Jurkat, Clone E6-1 (cell line): ENCODE results near the gene DYNLT5. TPM values are rescaled to one million over a fixed set of nuclear protein-coding genes. Genes with fewer than 3 reads are reported as not detected.
A peak's percentile ranks its signal among the peaks of the same experiment; 100 is the strongest.
"Not testable (repeated sequence)": the region's sequence is repeated elsewhere in the genome, so short reads cannot be mapped to it uniquely, and the experiment has no call there.

Experiments used
- DNase-seq: peaks from one replicate; pipeline ENCODE4 v3.0.0-alpha.2; 2011; ENCODE audit warnings: low read depth, low spot score
- H3K4me3 ChIP-seq: 2 replicates; pipeline ENCODE4 v1.5.1; 2011; ENCODE audit warnings: mild to moderate bottlenecking, low read length, control low read depth, moderate library complexity
- polyA plus RNA-seq: library from polyadenylated mRNA; unstranded; fragments of >200 nt; gene quantifications from one replicate; pipeline ENCODE4 v1.2.1, GENCODE V29; 2012; ENCODE audit warnings: missing spikeins; ENCODE audit not compliant: insufficient read length, insufficient read depth

DYNLT5 gene, protein sequence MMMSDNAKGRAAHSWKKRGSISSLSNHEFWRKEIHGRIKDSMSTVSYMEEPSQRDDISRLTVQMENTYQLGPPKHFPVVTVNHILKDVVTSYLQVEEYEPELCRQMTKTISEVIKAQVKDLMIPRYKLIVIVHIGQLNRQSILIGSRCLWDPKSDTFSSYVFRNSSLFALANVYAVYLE
- not detected for polyA plus RNA-seq

DNA sequence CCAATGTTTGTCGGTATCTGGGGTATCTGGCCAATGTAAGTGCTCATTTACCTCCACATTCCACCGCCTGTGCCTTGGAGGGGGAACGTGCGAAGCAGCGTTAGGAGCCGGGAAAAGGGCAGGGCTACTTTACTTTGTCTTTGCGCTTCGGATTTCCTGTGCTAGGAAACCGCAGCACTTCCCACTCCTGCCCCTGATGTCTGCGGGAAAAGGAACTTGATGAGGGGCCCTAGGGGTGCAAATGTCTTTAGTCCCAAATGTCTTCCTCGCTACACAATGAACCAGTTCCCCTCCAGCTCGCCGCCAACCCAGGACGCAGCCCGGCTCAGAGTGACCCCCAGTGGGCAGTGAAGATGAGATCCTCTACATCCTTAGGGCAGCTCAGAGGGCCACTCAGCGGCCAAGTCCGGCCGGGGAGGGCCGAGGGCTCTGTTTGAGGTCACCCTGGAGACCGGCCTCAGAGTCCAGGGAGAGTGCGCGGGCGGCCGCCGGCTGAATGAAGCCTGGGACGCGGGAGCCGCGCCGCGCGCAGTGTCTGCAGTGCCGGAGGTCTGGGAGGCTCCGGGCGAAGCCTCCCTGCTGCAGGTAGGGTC, at the start of gene DYNLT5:
TSS of gene DYNLT5 (plus strand) at position 460 of the 593 bp plus-strand sequence. CDS start 2,200 bp downstream, outside the sequence.
- no peak within 1 kb of the TSS for H3K4me3 ChIP-seq

DNA sequence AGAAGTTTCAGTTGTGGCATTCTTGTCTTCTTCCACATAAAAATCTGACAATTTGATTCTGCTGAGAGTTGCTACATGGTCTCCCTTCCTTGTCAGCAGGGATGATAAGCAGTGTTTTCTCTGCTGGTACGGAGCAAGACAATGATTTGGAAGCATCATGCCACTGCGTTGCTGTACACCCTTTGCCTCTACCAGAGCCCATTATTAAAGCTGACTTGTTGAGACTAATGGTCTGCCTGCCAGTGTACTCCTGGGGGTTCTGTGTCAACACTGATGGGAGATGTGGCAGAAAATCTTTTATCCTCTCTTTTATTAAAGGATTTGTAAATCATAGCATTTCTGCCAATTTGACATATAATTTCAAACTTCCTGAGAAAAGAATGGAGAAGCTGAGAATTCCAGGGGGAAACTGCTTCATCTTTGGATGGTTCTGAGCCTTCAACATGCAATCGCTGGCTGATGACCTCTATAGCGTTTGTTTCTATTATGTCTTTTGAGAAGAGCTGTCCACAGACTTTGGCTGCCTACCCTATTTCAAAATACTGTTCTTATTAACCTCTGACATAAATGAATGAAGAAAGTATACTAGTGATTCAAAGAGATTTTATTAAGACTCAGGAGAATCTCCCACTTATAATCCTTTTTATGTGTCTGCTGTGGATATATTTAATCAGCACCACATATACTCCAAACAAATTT, 47.9 kb upstream of the DYNLT5 start:
- no peak for DNase-seq
- H3K4me3 ChIP-seq: no peak overlapping the region

More for the DNA sequence above, at the start of gene DYNLT5:
- DNase-seq: no peak

DNA sequence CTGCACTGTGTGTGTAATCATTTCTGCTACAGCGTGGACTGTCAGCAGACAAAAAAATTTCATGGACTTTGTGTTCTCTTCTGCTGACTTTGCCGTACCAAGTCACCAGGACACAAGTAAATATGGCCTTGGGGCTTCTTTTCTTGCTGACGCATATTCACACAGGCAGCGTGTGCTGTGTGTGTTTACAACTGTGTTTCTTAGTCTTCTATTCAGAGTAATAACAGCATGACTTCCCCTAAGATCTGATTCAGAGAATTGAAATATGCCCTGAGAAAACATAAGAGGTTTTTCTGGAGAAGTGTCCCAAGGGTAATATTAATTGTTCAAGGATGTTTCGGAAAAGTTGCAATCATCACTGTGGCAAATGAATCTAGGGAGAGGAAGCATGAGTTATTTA, 47.1 kb upstream of the DYNLT5 start:
- H3K4me3 ChIP-seq: no peak overlapping the region
- DNase-seq: no peak

DNA sequence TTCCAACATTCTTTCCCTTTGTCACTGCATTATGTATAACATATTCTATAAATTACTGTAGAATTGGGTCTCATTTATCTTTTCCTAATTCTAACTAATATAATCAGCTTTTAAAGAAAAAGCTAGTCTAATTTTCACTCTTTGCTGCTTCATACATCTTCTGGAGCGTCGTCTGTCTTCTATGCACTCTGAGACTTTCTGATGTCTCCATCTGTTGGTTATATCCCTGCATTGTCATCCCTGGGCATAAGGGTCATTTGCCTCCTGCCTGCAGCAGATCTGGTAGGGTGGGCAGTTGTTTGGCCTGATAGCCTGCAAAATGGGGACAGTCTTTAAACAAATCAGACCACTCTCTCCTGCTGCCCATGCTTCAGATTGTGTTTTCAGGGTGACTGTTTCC, 40.8 kb upstream of the DYNLT5 start:
- no peak for DNase-seq
- H3K4me3 ChIP-seq: no peak overlapping the region

DNA sequence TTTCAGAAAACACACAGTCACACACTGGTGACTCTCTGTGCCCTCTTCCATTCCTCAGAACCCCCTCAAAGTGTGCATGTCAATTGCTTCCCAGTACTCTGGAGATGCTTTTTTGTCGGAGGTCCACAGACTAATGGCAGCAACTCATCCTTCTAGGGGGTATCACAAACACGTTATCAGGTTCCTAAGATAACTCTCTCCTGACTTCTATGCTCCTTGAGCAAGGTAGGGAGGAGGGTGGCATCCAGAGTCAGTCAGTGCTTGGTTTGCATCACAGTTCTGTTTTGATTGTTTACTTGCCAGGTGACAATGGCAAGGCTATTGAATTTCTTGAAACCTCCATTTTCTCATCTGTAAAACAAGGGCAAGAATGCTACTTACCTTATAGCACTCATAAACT, 39.4 kb upstream of the DYNLT5 start:
- H3K4me3 ChIP-seq: no peak overlapping the region
- DNase-seq: no peak

DNA sequence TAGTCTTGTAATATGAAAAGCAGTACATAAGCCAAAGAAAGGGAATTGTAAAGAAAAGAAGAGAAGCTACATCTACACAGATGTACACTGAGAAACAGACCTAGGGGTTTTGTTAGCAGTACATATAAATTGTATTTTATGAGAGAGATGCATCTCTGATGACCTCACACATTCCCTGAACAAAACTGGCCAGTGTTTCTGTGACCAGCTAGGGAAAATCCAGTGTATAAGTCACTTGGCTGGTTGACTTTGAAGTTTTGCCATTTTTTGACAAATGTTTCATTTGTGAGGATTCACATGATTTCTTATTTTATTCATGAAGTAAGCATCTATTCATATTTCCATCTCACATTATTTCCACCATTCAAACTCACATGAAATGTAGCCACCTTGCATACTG, 28.3 kb upstream of the DYNLT5 start:
- DNase-seq: no peak
- H3K4me3 ChIP-seq: no peak overlapping the region

DNA sequence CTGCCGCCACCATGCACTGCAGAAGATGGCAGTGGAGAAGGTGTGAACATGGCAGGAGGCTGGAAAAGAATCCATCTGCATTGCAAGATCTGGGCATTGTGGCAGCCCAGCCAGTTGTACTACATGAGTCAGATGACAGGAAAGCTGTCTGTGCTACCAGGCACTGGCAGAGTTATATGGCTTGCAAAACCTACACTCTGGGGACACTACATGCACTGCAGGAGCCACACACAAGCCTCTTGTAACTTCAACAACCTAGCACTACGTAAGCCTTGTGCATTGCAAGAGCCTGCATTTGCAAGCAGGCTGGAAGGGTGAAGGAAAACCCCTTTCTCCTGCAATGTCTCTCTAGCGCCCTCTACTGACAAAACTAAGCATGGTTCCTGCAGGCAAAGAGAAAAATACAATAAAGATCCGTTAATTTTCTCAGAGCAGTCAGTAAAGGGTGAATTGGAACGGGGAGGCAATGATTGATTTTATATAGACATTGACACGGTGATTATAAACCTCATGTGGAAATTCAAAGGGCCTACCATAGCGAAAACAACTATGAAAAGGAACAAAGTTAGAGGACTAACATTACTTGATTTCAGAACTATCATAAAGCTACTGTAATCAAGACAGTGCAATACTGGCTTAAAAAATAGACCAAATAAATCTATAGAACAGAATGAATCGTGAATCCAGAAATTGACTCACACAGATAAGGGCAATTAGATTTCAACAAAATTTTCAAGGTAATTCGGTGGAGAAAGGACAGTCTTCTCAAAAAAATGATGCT, 26.2 kb upstream of the DYNLT5 start:
- peak; percentile 62 for DNase-seq
- H3K4me3 ChIP-seq: no peak overlapping the region

DNA sequence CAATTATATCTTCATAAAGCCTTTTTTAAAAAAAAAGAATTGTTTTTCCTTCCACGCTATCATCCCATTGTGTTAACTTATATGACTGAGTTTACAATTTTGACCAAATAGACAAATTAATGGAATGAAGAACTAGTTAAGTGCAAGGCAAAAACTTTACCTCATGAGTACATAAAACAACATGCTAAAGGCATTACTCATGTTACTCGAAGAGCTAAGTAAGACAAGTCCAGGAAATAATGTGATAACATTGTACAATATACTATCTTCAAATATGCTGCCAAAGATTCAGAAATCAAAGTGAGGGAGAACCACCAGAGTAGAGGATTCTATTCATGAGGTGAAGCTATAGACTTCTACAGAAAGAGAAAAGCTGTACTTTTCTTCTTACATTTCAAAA, 24.2 kb upstream of the DYNLT5 start:
- H3K4me3 ChIP-seq: no peak overlapping the region
- no peak for DNase-seq

DNA sequence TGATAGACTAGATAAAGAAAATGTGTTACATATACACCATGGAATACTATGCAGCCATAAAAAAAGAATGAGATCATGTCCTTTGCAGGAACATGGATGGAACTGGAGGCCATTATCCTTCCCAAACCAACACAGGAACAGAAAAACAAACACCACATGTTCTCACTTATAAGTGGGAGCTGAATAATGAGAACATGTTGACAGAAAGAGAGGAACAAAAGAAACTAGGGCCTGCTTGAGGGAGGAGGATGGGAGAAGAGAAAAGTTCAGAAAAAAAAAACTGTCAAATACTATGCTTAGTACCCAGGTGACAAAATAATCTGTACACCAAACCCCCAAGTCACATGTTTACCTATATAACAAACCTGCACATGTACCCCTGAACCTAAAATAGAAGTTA, 23.5 kb upstream of the DYNLT5 start:
- H3K4me3 ChIP-seq: not testable (repeated sequence)

DNA sequence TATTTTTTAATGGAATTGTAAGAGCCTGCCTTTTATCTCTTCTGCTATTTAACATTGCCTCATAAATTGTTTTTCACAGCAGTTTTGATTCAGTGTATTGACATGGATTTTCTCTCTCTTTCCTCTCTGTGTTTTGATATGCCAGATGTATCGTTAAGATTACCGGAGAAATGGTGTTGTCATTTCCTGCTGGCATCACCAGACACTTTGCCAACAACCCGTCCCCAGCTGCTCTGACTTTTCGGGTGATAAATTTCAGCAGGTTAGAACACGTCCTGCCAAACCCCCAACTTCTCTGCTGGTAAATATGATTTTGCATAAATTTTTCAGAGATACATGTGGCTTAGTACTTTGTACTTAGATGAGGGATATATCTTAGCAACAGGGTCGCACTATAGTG, 23.1 kb upstream of the DYNLT5 start:
- peak; percentile 84 for DNase-seq
- H3K4me3 ChIP-seq: no peak overlapping the region

More for the DNA sequence above, 23.5 kb upstream of the DYNLT5 start:
- peak; percentile 6 for DNase-seq

DNA sequence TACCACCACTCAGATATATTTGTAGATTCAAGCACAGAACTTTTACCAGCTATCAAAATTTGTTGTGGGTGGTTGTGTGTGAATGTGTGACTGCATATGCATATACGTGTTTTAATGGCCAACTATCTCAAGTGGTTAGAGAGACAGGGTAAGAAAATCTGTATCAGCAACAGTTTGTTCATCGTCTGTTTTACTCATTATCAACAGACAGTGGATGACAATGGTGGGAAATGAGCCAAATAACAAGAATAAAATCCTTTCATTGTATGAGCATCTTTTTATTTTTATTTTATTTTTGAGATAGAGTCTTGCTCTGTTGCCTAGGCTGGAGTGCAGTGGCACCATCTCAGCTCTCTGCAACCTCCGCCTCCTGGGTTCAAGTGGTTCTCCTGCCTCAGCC, 22.7 kb upstream of the DYNLT5 start:
- no peak for DNase-seq
- no peak overlapping the region for H3K4me3 ChIP-seq

DNA sequence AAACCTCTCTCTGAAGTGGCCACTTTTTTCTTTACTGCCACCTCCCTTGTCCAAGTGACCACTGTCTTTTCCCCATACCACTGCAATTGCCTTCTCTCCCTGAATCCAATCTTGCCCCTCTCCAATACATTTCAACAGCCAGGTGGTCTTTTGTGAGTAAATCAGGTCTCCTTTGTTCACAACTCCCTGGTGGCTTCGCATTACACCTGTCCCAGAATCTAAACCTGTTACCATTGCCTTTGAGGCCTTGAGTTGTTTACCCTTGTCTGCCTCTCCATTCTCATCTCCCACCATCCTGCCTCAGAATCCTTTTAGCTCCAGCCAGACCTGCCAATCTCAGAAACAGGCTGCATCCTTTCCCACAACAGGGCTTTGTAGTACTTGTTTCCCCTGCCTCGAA, 21.8 kb upstream of the DYNLT5 start:
- H3K4me3 ChIP-seq: no peak overlapping the region
- peak; percentile 20 for DNase-seq

DNA sequence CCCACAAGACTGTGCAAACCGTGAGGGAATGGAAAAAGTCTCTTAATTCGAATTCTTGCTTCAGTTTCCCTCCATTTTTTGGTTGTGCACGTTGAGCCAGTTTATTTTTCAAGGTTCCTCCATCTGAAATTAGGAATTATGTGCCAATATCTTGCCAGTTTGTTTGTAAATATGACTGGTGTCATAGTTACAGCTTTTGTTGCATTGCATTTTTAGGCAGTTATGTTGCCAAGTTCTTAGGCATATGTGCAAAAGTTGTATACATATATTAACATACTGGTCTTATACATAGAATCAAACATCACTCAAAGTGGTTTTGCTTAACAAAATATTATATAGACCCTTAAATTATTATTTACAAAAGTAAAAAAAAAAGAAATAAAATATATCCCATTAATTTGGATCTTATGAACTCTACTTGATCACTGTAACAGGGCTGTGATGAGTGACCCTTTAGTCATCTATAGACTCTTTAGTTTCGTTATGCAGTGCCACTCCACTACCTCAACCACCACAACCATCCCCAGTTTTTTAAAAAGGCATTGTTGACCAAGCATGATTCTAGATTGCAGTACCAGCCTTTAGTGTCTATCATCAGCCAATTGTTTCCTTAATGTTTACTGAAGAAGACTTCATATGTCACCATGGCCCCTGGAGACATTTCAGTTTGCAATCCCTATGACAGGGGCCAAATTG, 20.9 kb upstream of the DYNLT5 start:
- DNase-seq: no peak

DNA sequence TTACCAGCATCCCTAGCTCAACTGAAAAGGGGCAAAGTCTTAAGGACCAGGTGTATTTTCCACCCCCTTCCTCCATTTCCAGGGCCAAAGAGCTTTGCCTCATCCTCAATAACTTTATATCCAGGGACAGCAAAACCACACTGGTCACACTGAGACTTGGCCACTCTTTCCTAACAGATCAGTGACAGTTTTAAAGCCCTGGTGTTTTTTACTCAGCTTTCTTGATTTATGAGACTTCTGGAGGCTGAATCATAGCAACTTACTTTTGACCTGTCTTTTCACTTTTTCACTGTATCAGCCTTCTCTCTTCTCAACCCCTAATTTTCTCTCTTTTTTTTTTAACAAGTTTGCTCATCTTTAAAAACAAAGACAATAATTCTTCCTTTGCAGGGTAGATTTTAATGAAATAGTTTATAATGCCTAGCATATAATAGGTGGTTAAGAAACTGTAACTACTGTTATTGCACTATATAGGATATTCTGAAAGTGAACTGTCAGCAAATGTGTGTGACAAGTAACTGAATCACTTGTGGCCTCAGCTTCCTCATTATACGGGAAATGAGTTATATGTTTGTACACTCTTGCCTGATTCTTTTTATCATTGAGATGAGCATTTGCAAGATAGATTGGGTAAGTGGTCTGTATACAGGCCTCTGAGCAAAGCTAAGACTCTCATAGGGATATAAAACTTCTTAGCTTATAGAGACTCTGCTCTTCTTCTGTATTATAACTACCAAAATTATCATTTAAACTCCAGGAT, 19.7 kb upstream of the DYNLT5 start:
- no peak for DNase-seq
- H3K4me3 ChIP-seq: no peak overlapping the region

More for the DNA sequence above, 20.9 kb upstream of the DYNLT5 start:
- H3K4me3 ChIP-seq: no peak overlapping the region

DNA sequence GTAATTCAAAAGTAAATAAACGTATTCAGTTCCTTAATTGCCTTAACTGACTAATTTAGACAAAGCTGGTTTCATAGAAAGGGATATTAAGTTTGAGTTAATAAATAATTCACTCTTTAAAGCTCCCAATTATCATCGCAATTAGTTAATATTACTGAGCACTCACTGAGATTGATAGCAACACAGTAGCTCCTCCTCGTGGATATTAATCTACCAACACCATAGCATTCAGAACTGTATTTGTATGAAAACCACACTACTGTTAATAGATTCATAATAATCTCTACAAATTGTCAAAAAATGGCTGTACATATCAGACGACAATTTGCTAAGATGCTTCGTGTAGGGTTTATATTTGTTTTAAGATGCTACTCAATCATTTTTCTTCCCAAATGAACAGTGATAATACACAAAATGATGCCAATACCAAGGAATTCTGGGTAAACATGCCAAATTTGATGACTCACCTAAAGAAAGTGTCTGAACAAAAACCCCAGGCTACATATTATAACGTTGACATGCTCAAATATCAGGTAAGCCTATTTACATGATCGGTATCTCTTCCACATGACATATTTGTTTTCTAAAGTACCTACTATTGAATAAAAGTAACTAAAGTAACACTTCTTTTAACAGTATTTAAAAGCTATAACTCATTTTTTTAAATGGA, 18.8 kb upstream of the DYNLT5 start:
- no peak overlapping the region for H3K4me3 ChIP-seq
- no peak for DNase-seq

DNA sequence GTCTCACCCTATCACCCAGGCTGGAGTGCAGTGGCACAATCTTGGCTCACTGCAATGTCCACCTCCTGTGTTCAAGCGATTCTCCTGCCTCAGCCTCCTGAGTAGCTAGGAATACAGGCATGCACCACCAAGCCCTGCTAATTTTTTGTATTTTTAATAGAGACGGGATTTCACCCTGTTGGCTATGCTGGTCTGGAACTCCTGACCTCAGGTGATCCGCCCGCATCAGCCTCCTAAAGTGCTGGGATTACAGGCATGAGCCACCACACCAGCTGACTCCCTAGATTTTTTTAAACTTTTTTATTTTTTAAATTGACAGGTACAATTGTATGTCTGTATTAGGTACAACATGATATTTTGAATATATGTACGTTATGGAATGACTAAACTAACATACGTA, 17.7 kb upstream of the DYNLT5 start:
- not testable (repeated sequence) for H3K4me3 ChIP-seq, DNase-seq

DNA sequence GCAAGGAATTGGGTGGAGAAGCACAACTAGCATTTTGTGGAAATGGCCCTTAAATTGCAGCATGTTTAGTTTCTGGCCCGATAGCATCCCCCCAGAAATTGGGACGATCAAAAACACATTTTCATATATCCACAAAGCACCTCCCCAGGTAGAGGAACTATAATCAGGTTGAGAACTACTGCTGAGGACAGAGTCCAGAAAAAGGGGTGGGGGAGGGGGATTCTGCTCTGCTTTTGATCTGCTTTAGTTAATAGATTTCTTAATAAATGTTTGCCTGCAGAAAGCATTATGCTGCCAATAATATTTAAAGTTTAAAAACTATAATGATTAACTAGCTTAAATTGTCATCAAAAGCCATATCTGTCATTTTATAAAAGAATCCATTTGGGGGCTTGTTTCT, 14.4 kb upstream of the DYNLT5 start:
- H3K4me3 ChIP-seq: no peak overlapping the region

More for the DNA sequence above, 14.4 kb upstream of the DYNLT5 start:
- no peak for DNase-seq
